Measurements from ENCODE around the gene RNU7-1. TPM values are rescaled to one million over a fixed set of nuclear protein-coding genes. Genes with fewer than 3 reads are reported as not detected.

Gene RNU7-1
- total and polyA plus RNA-seq, 9 of the 15 experiments (the other 6 are each of a cell fraction or from before 2014, with no cell fraction given), result not detected

- TF ChIP-seq ZBTB33 (CRISPR knock-in tag; IDR thresholded peaks at IDR 0.05) (peak; percentile 90), ZNF239 (CRISPR knock-in tag; IDR thresholded peaks at IDR 0.05) (0 out of 2 replicates have a peak, but pooled peaks have one; percentile 11), USF1 (CRISPR knock-in tag; IDR thresholded peaks at IDR 0.05) (peak; percentile 88), ZNF184 (CRISPR knock-in tag; IDR thresholded peaks at IDR 0.05) (no peak), SPI1 (IDR thresholded peaks at IDR 0.05; ENCODE audit: borderline replicate concordance, low read depth, low read length) (peak; percentile 29; the same call in 1 of the 2 replicates), TOE1 (IDR thresholded peaks at IDR 0.05; ENCODE audit: borderline replicate concordance) (0 out of 2 replicates have a peak, but pooled peaks have one; percentile 44), TOE1 (CRISPR knock-in tag; IDR thresholded peaks at IDR 0.05; ENCODE audit: borderline replicate concordance, low read depth) (no peak), SIN3A (IDR thresholded peaks at IDR 0.05; ENCODE audit: borderline replicate concordance in 2 of 2, control insufficient read depth in 1 of 2, low read depth in 2 of 2, low read length in 2 of 2) (no peak), ZNF780A (CRISPR knock-in tag; IDR thresholded peaks at IDR 0.05) (no peak), ZNF766 (CRISPR knock-in tag; conservative IDR thresholded peaks at IDR 0.05) (peak; percentile 96)
- TF ChIP-seq, protein P1, sequence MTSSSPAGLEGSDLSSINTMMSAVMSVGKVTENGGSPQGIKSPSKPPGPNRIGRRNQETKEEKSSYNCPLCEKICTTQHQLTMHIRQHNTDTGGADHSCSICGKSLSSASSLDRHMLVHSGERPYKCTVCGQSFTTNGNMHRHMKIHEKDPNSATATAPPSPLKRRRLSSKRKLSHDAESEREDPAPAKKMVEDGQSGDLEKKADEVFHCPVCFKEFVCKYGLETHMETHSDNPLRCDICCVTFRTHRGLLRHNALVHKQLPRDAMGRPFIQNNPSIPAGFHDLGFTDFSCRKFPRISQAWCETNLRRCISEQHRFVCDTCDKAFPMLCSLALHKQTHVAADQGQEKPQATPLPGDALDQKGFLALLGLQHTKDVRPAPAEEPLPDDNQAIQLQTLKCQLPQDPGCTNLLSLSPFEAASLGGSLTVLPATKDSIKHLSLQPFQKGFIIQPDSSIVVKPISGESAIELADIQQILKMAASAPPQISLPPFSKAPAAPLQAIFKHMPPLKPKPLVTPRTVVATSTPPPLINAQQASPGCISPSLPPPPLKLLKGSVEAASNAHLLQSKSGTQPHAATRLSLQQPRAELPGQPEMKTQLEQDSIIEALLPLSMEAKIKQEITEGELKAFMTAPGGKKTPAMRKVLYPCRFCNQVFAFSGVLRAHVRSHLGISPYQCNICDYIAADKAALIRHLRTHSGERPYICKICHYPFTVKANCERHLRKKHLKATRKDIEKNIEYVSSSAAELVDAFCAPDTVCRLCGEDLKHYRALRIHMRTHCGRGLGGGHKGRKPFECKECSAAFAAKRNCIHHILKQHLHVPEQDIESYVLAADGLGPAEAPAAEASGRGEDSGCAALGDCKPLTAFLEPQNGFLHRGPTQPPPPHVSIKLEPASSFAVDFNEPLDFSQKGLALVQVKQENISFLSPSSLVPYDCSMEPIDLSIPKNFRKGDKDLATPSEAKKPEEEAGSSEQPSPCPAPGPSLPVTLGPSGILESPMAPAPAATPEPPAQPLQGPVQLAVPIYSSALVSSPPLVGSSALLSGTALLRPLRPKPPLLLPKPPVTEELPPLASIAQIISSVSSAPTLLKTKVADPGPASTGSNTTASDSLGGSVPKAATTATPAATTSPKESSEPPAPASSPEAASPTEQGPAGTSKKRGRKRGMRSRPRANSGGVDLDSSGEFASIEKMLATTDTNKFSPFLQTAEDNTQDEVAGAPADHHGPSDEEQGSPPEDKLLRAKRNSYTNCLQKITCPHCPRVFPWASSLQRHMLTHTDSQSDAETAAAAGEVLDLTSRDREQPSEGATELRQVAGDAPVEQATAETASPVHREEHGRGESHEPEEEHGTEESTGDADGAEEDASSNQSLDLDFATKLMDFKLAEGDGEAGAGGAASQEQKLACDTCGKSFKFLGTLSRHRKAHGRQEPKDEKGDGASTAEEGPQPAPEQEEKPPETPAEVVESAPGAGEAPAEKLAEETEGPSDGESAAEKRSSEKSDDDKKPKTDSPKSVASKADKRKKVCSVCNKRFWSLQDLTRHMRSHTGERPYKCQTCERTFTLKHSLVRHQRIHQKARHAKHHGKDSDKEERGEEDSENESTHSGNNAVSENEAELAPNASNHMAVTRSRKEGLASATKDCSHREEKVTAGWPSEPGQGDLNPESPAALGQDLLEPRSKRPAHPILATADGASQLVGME (CRISPR knock-in tag; IDR thresholded peaks at IDR 0.05), result 0 out of 2 replicates have a peak, but pooled peaks have one; percentile 52
Observed at GRCh38 chr12:6953442-6954315, 10.1 kb downstream of the RNU7-1 start (continued).

All from K562 (cell line).